Natural killer cell (primary cell): Measurements from ENCODE around the gene PRDM13. TPM values are rescaled to one million over a fixed set of nuclear protein-coding genes. Genes with fewer than 3 reads are reported as not detected.
"Not testable (repeated sequence)": the region's sequence is repeated elsewhere in the genome, so short reads cannot be mapped to it uniquely, and the experiment has no call there.

Experiments
- ATAC-seq, 3 donors: fragments of 150-1000 bp in 2 of 3; fragments of 200-7000 bp in 1 of 3; cut with Tn5 transposase; 1 replicate in 1 of 3; 2 replicates in 2 of 3; pipeline ENCODE4 v1.10.0; 2021; ENCODE audit warnings: mild to moderate bottlenecking in 2 of 3, moderate library complexity in 2 of 3
- DNase-seq, 2 donors: peaks; one replicate each; pipeline versions ENCODE4 v3.0.0 to v3.0.0-alpha.2; 2013 to 2021; ENCODE audit warnings: mixed read lengths in 1 of 2
- H3K27ac ChIP-seq: one replicate; pipeline ENCODE4 v1.5.1; 2013; ENCODE audit warnings: mild to moderate bottlenecking, low read length
- H3K27me3 ChIP-seq: one replicate; pipeline ENCODE4 v1.6.1; 2013; ENCODE audit warnings: low read length; ENCODE audit not compliant: control insufficient read depth, insufficient read depth
- H3K36me3 ChIP-seq: one replicate; pipeline ENCODE4 v1.6.1; 2013; ENCODE audit warnings: low read length; ENCODE audit not compliant: control insufficient read depth, insufficient read depth
- H3K4me1 ChIP-seq: one replicate; pipeline ENCODE4 v1.6.1; 2013; ENCODE audit warnings: low read length; ENCODE audit not compliant: control insufficient read depth, insufficient read depth
- H3K4me3 ChIP-seq: one replicate; pipeline ENCODE4 v1.5.1; 2013; ENCODE audit warnings: low read length
- H3K9me3 ChIP-seq: one replicate; pipeline ENCODE4 v1.6.1; 2013; ENCODE audit warnings: low read length; ENCODE audit not compliant: control insufficient read depth, insufficient read depth
- H3K27ac Mint-ChIP-seq, 2 donors: one replicate each; pipeline ENCODE4 v1.8.0; 2022; ENCODE audit warnings: mild to moderate bottlenecking in 2 of 2, mixed read lengths in 2 of 2, moderate library complexity in 1 of 2
- H3K27me3 Mint-ChIP-seq, 2 donors: one replicate each; pipeline ENCODE4 v1.8.0; 2022; ENCODE audit warnings: low read depth in 2 of 2, mixed read lengths in 2 of 2
- H3K36me3 Mint-ChIP-seq: one replicate; pipeline ENCODE4 v1.8.0; 2022; ENCODE audit warnings: mixed read lengths
- H3K4me1 Mint-ChIP-seq, 2 donors: one replicate each; pipeline ENCODE4 v1.8.0; 2022; ENCODE audit warnings: mixed read lengths in 2 of 2
- H3K4me3 Mint-ChIP-seq: one replicate; pipeline ENCODE4 v1.8.0; 2022; ENCODE audit warnings: mild to moderate bottlenecking, moderate library complexity, mixed read lengths
- H3K9me3 Mint-ChIP-seq, 2 donors: one replicate each; pipeline ENCODE4 v1.8.0; 2022; ENCODE audit warnings: mixed read lengths in 2 of 2
- WGBS: methylation state at CpG from one replicate; pipeline ENCODE4 v1.1.7; 2013; ENCODE audit warnings: missing lambda C conversion rate; ENCODE audit not compliant: insufficient coverage; 5-methylcytosine and 5-hydroxymethylcytosine counted together
- intact Hi-C: fragments of 100-400 bp; cut with micrococcal nuclease; formaldehyde crosslinking; loops from one replicate; pipeline ENCODE4 v1.14.2; 2022
- total RNA-seq, 4 donors: library from RNA; stranded (reverse); fragments of 120-200 nt in 1 of 4; gene quantifications; one replicate each; pipeline versions ENCODE4 v1.2.3 to v1.2.4, GENCODE V29; 2013 to 2022
- TF ChIP-seq, protein P1 (sequence below): fragments of 200-600 bp; IDR thresholded peaks from one replicate; pipeline ENCODE4 v1.8.0; 2022; ENCODE audit warnings: antibody characterized with exemption

The PRDM13 gene
- total RNA-seq, 3 donors from 2014 or later (not counting 1 experiment from before 2014, with no cell fraction given) = not detected

GRCh38 chr6:99590728-99591672 is 15.6 kb upstream of the PRDM13 start:
- H3K27me3 Mint-ChIP-seq = peaks cover 62 to 75% of the 10 kb centered on the region in 2 donors
- WGBS = 6% methylated on average over 63 of the region's 63 CpGs
- H3K27ac ChIP-seq = no peak overlapping the region
- H3K4me3 Mint-ChIP-seq = no peak overlapping the region
- H3K27ac Mint-ChIP-seq = no peak overlapping the region
- H3K4me1 ChIP-seq = peaks cover 21% of the 10 kb centered on the region
- H3K9me3 Mint-ChIP-seq = no peaks in the 10 kb centered on the region
- H3K36me3 Mint-ChIP-seq = no peaks in the 10 kb centered on the region
- TF ChIP-seq, protein P1, sequence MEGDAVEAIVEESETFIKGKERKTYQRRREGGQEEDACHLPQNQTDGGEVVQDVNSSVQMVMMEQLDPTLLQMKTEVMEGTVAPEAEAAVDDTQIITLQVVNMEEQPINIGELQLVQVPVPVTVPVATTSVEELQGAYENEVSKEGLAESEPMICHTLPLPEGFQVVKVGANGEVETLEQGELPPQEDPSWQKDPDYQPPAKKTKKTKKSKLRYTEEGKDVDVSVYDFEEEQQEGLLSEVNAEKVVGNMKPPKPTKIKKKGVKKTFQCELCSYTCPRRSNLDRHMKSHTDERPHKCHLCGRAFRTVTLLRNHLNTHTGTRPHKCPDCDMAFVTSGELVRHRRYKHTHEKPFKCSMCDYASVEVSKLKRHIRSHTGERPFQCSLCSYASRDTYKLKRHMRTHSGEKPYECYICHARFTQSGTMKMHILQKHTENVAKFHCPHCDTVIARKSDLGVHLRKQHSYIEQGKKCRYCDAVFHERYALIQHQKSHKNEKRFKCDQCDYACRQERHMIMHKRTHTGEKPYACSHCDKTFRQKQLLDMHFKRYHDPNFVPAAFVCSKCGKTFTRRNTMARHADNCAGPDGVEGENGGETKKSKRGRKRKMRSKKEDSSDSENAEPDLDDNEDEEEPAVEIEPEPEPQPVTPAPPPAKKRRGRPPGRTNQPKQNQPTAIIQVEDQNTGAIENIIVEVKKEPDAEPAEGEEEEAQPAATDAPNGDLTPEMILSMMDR = no peak
- no peaks in the 10 kb centered on the region for H3K9me3 ChIP-seq
- peaks cover 8 to 10% of the 10 kb centered on the region in 2 donors for H3K4me1 Mint-ChIP-seq
- no peak overlapping the region for H3K4me3 ChIP-seq
- peaks cover 66% of the 10 kb centered on the region for H3K27me3 ChIP-seq
- intact Hi-C loops = loop anchor here (2.0 kb wide), 1 partner anchor 14 kb away; no protein-coding TSS in a partner anchor
- ATAC-seq (no peak), DNase-seq (peak in 1 of 2 donors; percentile 23)
- H3K36me3 ChIP-seq = no peaks in the 10 kb centered on the region

DNA sequence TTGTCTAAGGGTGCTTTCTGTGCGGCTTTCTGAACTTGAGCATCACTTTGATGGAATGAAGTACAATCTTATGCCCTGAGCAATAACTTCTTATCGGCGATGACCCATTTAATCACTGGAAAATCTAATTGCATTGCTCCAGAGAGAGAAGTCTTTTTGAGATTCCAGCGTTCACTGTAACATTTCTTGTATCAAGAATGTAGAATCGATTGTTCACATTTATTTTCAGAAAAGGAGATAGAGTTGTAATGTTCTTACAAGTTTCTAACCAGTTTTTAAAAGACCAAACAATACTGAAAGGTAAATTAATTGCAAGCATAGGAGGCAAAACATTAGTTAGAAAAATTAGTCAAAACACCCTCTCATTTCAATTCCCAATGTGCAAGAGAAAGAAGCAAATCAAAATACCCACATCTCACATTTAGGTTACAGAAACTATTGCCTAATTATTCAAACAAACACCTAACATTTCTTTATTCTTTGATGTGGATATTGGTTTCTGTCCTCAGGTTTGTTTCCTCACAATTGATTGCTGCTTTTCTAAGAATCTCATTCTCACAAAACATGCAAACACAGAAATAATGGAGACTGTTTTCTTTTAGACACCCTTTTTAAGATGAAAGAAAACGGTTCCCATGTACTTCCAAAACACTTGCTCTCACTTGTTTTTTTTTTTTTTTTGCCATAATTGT is 14.8 kb upstream of the PRDM13 start:
- Mint-ChIP-seq H3K27ac (no peak overlapping the region), H3K27me3 (peaks cover 65 to 83% of the 10 kb centered on the region in 2 donors), H3K4me1 (peaks cover 8 to 10% of the 10 kb centered on the region in 2 donors), H3K36me3 (no peaks in the 10 kb centered on the region), H3K4me3 (no peak overlapping the region), H3K9me3 (no peaks in the 10 kb centered on the region)
- intact Hi-C loops = loop anchor here (2.0 kb wide), 1 partner anchor 13 kb away; no protein-coding TSS in a partner anchor
- H3K9me3 ChIP-seq = no peaks in the 10 kb centered on the region
- ATAC-seq (no peak), DNase-seq (no peak)
- no peaks in the 10 kb centered on the region for H3K36me3 ChIP-seq
- 29% methylated on average over 5 of the region's 6 CpGs for WGBS
- H3K4me3 ChIP-seq = no peak overlapping the region
- H3K4me1 ChIP-seq = peaks cover 21% of the 10 kb centered on the region
- TF ChIP-seq, protein P1 = no peak
- H3K27ac ChIP-seq = no peak overlapping the region
- peaks cover 69% of the 10 kb centered on the region for H3K27me3 ChIP-seq

- TF ChIP-seq, protein P1 = no peak
- Mint-ChIP-seq H3K36me3 (no peaks in the 10 kb centered on the region), H3K9me3 (no peaks in the 10 kb centered on the region), H3K27ac (no peak overlapping the region), H3K4me1 (peaks cover 8 to 10% of the 10 kb centered on the region in 2 donors), H3K4me3 (no peak overlapping the region), H3K27me3 (peaks cover 72 to 84% of the 10 kb centered on the region in 2 donors)
- H3K36me3 ChIP-seq = no peaks in the 10 kb centered on the region
- intact Hi-C loops = no loop called here
- no peak overlapping the region for H3K4me3 ChIP-seq
- DNase-seq (no peak), ATAC-seq (no peak)
- peaks cover 68% of the 10 kb centered on the region for H3K27me3 ChIP-seq
- 58% methylated on average over 1 of the region's 1 CpG for WGBS
- H3K27ac ChIP-seq = no peak overlapping the region
- peaks cover 21% of the 10 kb centered on the region for H3K4me1 ChIP-seq
- no peaks in the 10 kb centered on the region for H3K9me3 ChIP-seq
Observed at GRCh38 chr6:99592900-99593299, 13.7 kb upstream of the PRDM13 start.

DNA sequence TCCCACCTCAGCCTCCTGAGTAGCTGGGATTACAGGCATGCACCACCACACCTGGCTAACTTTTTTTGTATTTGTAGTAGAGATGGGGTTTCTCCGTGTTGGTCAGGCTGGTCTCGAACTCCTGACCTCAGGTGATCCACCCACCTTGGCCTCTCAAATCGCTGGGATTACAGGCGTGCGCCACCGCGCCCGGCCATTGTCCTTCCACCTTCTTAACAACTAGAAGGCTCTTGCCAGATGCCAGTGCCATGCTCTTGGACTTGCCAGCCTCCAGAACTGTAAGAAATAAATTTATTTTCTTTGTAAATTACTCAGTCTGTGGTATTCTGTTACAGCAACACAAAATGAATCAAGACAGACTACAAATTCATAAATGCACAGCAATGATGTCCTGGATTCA is 11.9 kb upstream of the PRDM13 start:
- H3K4me1 Mint-ChIP-seq, H3K9me3 Mint-ChIP-seq, DNase-seq, H3K36me3 Mint-ChIP-seq, H3K27ac ChIP-seq, H3K36me3 ChIP-seq, intact Hi-C loops, H3K9me3 ChIP-seq, H3K27ac Mint-ChIP-seq, H3K4me1 ChIP-seq, H3K4me3 Mint-ChIP-seq, H3K4me3 ChIP-seq, ATAC-seq: not testable (repeated sequence)
- peaks cover 76 to 87% of the 10 kb centered on the region in 2 donors for H3K27me3 Mint-ChIP-seq
- peaks cover 59% of the 10 kb centered on the region for H3K27me3 ChIP-seq
- WGBS = 74% methylated on average over 8 of the region's 8 CpGs
